COLO668 (cell line): Measurements from ENCODE around the gene INAFM1.
"Not testable (repeated sequence)": the region's sequence is repeated elsewhere in the genome, so short reads cannot be mapped to it uniquely, and the experiment has no call there.

Experiments
- DNase-seq: peaks from one replicate; lab custom pipeline; 2025; ENCODE audit not compliant: unreplicated experiment; lab: John Stamatoyannopoulos, UW

Gene INAFM1

GRCh38 chr19:47267350-47267759 lies 7.3 kb upstream of the INAFM1 start:
- DNase-seq: no peak

- no peak for DNase-seq
These were observed 6.7 kb upstream of the INAFM1 start for GRCh38 chr19:47268028-47268427.

GRCh38 chr19:47269596-47269995 lies 5.1 kb upstream of the INAFM1 start:
- no peak for DNase-seq

GRCh38 chr19:47270408-47270807 lies 4.3 kb upstream of the INAFM1 start:
- no peak for DNase-seq

GRCh38 chr19:47271949-47272348 lies 2.7 kb upstream of the INAFM1 start:
- DNase-seq: no peak

GRCh38 chr19:47272448-47273312 lies 2.0 kb upstream of the INAFM1 start:
- peak; percentile 44 for DNase-seq

- DNase-seq: peak; percentile 88
These were observed 1.2 kb upstream of the INAFM1 start for GRCh38 chr19:47273313-47274070.

GRCh38 chr19:47274891-47275761 lies 441 bp downstream of the INAFM1 start:
- peak; percentile 50 for DNase-seq

GRCh38 chr19:47275791-47276461 lies 1.2 kb downstream of the INAFM1 start:
- no peak for DNase-seq

- not testable (repeated sequence) for DNase-seq
These were observed 1.8 kb downstream of the INAFM1 start for GRCh38 chr19:47276513-47276912.

GRCh38 chr19:47280183-47280797 lies 5.6 kb downstream of the INAFM1 start:
- DNase-seq: peak; percentile 45

- no peak for DNase-seq
These were observed 8.8 kb downstream of the INAFM1 start for GRCh38 chr19:47283405-47284059.

GRCh38 chr19:47284324-47284899 lies 9.7 kb downstream of the INAFM1 start:
- peak; percentile 39 for DNase-seq

- peak; percentile 62 for DNase-seq
These were observed 21.4 kb downstream of the INAFM1 start for GRCh38 chr19:47296036-47296435.

- not testable (repeated sequence) for DNase-seq
These were observed 26.2 kb downstream of the INAFM1 start for GRCh38 chr19:47300867-47301266.

- no peak for DNase-seq
These were observed 27.6 kb downstream of the INAFM1 start for GRCh38 chr19:47302249-47302648.

GRCh38 chr19:47303966-47304365 lies 29.3 kb downstream of the INAFM1 start:
- no peak for DNase-seq

GRCh38 chr19:47305309-47305751 lies 30.6 kb downstream of the INAFM1 start:
- peak; percentile 57 for DNase-seq

GRCh38 chr19:47306303-47306702 lies 31.6 kb downstream of the INAFM1 start:
- no peak for DNase-seq
